GM18505 (cell line): ENCODE results near the gene CCT8L2.
"Not testable (repeated sequence)": the region's sequence is repeated elsewhere in the genome, so short reads cannot be mapped to it uniquely, and the experiment has no call there.

Experiments
- ATAC-seq: cut with Tn5 transposase; IDR thresholded peaks from one replicate; pipeline ENCODE4 v1.9.1; 2021; ENCODE audit not compliant: unreplicated experiment
- POLR2A ChIP-seq: IDR thresholded peaks from 4 replicates; pipeline ENCODE4 v1.6.1; 2011; ENCODE audit warnings: borderline replicate concordance; ENCODE audit not compliant: insufficient read depth, insufficient read length; ENCODE audit errors: extremely low read depth

Gene CCT8L2

GRCh38 chr22:16563555-16564520 is 28.8 kb downstream of the CCT8L2 start:
- TF ChIP-seq POLR2A: no peak
- ATAC-seq: no peak

GRCh38 chr22:16562711-16563554 is 29.7 kb downstream of the CCT8L2 start:
- no peak for ATAC-seq

DNA sequence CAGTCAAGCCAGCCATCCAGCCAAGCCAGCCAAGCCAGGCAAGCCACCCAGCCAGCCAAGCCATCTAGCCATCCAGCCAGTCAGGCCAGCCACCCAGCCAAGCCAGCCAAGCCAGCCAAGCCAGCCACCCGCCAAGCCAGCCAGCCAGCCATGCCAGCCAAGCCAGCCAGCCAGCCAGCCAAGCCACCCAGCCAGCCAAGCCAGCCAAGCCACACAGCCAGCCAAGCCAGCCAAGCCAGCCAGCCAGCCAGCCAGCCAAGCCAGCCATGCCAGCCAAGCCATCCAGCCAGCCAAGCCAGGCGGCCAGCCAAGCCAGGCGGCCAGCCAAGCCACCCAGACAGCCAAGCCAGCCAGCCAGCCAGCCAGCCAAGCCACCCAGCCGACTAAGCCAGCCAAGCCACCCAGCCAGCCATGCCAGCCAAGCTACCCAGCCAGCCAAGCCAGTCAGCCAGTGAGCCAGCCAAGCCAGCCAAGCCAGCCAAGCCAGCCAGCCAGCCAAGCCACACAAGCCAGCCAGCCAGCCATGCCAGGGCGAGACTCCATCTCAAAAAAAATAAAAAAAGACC is 31.4 kb downstream of the CCT8L2 start:
- ATAC-seq: not testable (repeated sequence)

More at GRCh38 chr22:16562711-16563554, 29.7 kb downstream of the CCT8L2 start:
- TF ChIP-seq POLR2A: no peak

DNA sequence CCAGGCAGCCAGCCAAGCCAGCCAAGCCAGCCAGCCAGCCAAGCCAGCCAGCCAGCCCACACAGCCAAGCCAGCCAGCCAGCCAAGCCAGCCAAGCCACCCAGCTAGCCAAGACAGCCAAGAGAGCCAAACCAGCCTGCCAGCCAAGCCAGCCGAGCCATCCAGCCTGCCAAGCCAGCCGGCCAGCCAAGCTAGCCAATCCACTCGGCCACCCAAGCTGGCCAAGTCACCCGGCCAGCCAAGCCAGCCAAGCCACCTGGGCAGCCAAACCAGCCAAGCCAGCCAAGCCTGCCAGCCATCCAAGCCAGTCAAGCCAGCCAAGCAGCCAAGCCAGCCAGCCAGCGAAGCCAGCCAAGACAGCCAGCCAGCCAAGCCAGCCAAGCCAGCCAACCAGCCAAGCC is 32.0 kb downstream of the CCT8L2 start:
- not testable (repeated sequence) for ATAC-seq

- not testable (repeated sequence) for ATAC-seq
Measured at GRCh38 chr22:16559996-16560395, 32.6 kb downstream of the CCT8L2 start.

DNA sequence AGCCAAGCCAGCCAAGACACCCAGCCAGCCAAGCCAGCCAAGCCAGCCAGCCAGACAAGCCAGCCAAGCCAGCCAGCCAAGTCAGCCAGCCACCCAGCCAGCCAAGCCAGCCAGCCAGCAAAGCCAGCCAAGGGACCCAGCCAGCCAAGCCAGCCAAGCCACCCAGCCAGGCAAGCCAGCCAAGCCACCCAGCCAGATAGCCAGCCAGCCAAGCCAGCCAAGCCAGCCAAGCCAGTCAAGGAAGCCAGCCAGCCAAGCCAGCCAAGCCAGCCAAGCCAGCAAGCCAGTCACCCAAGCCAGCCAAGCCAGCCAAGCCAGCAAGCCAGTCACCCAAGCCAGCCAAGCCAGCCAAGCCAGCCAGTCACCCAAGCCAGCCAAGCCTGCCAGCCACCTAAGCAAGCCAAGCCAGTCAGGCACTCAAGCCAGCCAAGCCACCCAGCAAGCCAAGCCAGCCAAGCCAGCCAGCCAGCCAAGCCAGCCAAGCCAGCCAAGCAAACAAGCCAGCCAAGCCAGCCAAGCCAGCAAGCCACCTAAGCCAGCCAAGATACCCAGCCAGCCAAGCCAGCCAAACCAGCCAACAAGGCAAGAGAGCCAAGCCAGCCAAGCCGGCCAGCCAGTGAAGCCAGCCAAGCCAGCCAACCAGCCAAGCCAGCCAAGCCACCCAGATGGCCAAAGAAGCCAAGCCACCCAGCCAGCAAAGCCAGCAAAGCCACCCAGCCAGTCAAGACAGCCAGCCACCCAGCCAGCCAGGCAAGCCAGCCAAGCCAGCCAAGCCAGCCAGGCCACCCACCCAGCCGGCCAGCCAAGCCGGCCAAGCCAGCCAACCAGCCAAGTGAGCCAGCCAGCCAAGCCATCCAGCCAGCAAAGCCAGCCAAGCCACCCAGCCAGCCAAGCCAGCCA is 33.3 kb downstream of the CCT8L2 start:
- no peak for ATAC-seq
- no peak for TF ChIP-seq POLR2A

DNA sequence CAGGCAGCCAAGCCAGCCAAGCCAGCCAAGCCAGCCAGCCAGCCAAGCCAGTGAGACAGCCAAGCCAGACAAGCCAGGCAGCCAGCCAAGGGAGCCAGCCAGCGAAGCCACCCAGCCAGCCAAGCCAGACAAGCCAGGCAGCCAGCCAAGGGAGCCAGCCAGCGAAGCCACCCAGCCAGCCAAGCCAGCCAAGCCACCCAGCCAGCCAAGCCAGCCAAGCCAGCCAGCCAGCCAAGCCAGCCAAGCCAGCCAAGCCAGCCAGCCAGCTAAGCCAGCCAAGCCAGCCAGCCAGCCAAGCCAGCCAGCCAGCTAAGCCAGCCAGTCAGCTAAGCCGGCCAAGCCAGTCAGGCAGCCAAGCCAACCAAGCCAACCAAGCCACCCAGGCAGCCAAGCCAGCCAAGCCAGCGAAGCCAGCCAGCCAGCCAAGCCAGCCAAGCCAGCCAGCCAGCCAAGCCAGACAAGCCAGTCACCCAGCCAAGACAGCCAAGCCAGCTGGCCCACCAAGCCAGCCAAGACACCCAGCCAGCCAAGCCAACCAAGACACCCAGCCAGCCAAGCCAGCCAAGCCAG is 34.1 kb downstream of the CCT8L2 start:
- ATAC-seq: not testable (repeated sequence)

DNA sequence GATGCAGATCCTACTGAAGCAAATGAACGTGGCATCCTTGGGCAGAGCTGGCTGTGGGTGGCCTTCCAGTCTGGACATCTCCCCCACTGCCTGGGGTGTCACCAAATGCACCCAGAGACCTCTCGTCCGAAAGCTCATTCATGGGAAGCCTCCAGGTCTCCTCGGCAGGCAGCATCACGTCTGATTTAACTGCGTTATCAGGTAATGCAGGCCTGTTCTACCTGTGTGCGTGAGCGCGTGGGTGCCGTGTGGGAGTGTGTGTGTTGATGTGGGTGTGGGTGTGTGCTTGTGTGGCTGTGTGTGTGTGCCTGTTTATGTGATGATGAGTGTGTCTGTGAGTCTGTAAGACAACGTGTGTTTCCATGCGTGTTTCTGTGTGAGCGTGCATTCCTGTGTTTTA is 35.1 kb downstream of the CCT8L2 start:
- ATAC-seq: not testable (repeated sequence)

DNA sequence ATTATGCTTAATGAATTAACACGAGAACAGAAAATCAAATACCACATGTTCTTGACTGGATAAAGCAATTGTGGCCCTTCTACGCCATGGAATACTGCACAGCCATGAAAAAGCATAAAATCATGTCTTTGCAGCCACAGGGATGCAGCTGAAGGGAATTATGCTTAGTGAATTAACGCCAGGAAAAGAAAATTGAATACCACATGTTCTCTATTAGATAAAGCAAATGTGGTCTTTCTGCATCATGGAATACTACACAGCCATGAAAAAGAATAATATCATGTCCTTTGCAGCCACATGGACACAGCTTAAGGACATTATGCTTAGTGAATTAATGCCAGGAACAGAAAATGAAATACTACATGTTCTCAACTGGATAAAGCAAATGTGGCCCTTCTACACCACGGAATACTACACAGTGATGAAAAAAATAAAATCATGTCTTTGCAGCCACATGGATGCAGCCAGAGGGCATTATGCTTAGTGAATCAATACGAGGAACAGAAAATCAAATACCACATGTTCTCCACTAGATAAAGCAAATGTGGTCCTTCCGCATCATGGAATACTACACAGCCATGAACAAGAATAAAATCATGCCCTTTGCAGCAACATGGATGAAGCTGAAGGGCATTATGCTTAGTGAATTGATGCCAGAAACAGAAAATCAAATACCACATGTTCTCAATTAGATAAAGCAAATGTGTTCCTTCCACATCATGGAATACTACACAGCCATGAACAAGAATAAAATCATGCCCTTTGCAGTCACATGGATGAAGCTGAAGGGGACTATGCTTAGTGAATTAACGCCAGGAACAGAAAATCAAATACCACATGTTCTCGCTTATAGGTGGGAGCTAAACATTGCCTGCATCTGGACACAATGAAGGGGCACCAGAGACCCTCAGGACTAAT is 37.3 kb downstream of the CCT8L2 start:
- not testable (repeated sequence) for ATAC-seq

DNA sequence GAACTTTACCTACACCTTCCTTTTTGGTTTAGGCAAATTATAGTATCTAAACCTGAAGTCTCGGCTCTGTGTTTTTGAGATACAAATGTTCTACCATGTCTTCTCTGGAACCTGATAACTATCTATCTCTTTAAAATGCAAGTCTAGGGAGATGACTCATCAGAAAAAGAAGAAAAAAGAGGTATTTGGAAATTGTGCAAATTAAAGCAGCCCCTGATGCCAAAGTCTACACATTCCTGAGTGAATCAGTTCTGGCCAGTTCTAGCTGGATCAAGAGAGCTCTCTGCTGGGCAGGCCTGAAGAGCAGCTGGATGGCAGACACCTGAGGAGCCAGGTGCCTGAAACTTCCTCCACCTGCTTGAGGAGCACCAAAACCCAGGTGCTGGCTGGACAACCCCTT is 49.3 kb downstream of the CCT8L2 start:
- not testable (repeated sequence) for ATAC-seq
